SH-SY5Y (cell line): Measurements from ENCODE around the gene MICAL2.

Experiments
- GATA2 ChIP-seq: IDR thresholded peaks from 2 replicates; pipeline ENCODE4 v1.6.1; 2011; ENCODE audit warnings: mild to moderate bottlenecking, low read depth, low read length
- GATA3 ChIP-seq: IDR thresholded peaks from 2 replicates; pipeline ENCODE4 v1.6.1; 2011; ENCODE audit warnings: low read depth, mild to moderate bottlenecking, low read length, moderate library complexity

Gene MICAL2, protein sequence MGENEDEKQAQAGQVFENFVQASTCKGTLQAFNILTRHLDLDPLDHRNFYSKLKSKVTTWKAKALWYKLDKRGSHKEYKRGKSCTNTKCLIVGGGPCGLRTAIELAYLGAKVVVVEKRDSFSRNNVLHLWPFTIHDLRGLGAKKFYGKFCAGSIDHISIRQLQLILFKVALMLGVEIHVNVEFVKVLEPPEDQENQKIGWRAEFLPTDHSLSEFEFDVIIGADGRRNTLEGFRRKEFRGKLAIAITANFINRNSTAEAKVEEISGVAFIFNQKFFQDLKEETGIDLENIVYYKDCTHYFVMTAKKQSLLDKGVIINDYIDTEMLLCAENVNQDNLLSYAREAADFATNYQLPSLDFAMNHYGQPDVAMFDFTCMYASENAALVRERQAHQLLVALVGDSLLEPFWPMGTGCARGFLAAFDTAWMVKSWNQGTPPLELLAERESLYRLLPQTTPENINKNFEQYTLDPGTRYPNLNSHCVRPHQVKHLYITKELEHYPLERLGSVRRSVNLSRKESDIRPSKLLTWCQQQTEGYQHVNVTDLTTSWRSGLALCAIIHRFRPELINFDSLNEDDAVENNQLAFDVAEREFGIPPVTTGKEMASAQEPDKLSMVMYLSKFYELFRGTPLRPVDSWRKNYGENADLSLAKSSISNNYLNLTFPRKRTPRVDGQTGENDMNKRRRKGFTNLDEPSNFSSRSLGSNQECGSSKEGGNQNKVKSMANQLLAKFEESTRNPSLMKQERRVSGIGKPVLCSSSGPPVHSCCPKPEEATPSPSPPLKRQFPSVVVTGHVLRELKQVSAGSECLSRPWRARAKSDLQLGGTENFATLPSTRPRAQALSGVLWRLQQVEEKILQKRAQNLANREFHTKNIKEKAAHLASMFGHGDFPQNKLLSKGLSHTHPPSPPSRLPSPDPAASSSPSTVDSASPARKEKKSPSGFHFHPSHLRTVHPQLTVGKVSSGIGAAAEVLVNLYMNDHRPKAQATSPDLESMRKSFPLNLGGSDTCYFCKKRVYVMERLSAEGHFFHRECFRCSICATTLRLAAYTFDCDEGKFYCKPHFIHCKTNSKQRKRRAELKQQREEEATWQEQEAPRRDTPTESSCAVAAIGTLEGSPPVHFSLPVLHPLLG

DNA sequence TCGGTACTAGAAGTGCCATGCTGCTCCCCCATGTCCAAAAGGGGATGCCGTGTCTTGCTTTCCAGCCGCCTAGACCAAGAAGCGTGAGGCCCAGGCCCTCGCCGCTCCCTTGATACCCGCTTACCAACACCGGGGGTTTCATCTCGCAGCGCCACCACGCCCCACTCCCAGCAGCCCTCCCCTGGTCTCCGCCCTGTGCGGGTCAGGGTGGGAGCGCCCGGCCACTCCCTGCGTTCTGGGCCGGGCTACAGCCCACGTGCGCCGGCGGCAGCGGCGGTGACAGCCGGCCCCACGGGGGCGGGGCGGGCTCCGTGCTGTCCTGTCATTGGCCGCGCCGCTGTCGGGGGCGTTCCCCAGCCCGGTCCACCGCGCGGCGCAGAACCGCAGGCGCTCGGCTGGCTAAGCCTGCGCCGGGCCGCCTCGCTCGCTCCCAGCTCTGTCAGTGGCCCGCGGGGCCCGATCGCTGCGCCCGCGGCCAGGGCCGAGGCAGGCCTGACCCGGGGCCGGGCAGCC, at the start of gene MICAL2:
TSS of gene MICAL2 (plus strand) at position 390 of the 513 bp plus-strand sequence. CDS start 51,566 bp downstream, outside the sequence.
- TF ChIP-seq GATA3: no peak

DNA sequence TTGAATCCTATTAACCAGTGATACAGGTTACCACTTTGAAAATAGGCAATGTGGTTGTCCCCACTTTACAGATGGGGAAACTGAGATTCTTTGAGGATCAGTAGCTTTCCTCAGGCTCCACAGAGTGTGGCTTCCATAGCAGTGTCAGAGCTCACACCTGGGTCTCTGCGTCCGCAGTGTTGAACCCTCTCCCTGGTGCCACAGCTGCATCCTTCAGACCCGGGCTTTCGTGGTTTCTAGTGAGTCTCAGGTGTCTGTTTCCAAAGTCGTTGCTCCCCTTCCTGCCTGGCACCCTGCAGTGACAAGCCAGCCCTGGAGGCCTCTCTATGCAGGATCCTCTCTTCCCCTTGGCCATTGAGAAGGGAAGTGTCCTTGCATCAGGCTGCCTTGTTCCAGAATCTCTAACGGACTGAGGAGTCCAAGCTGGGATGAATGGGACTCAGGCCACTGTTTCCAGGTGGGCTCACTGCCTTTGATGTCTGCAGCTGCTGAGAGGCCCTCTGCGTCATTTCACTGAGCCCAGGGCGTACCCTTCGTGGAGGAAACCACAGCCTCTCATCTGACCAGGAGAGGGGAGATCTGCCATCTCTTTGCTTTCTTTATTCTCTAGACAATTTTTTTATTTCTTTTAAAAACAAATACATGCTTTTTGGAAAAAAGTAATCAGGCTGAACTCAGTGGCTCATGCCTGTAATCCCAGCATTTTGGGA, 48.4 kb upstream of the MICAL2 start:
- TF ChIP-seq GATA2: no peak
- TF ChIP-seq GATA3: no peak

DNA sequence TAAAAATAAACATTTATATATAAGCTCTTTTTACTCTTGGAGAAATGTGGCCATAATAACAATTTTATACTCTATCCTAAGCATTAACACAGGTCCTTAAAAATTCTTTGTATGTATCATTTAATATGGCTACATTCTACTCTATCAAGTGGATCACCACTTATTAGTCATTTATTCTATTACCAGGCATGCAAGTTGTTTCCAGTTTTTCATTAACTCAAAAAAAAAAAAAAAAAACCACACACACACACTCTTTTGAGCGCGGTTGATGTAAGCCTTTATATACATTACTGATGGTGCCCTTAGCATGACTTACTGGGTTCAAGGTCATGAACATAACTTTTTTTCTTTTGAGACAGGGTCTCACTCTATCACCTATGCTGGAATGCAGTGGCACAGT, 47.1 kb upstream of the MICAL2 start:
- TF ChIP-seq GATA2 (no peak), GATA3 (no peak)

DNA sequence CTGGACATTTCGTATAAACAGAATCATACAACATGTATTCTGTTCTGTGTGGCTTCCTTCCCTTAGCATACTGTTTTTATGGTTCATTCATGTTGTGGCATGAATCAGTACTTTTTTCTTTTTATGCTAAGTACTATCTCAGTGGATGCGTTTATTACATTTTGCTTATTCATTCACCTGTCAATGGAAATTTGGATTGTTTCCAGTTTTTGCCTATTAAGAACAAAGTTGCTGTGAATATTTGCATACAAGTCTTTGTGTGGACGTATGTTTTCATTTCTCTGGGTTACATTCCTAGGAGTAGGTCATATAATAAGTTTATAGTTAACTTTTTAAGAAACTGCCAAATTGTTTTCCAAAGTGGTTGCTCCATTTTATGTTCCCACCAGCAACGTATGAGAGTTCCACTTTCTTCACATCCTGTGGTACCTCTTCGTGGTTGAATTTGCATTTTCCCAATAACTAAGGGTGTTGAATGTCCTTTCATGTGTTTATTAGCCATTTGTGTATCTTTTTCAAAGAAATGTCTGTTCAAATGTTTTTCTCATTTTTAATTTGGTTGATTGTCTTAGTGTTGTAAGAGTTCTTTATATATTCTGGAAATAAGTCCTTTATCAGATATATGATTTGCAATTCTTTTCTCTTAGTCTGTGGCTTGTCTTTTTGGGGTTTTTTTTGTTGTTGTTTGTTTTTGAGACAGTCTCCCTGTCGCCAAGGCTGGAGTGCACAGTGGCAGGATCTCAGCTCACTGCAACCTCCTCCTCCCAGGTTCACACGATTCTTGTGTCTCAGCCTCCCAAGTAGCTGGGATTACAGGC, 46.0 kb upstream of the MICAL2 start:
- TF ChIP-seq GATA2: no peak
- no peak for TF ChIP-seq GATA3

DNA sequence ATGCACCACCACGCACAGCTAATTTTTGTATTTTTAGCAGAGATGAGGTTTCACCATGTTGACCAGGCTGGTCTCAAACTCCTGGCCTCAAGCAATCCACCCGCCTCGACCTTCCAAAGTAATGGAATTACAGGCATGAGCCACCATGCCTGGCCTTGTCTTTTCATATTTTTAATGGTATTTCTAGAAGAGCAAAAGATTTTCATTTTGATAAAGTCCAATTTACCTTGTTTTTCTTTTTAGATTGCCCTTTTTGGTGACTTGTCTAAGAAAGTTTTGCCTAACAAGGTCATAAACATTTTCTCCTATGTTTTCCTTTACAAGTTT, 45.5 kb upstream of the MICAL2 start:
- no peak for TF ChIP-seq GATA2
- no peak for TF ChIP-seq GATA3

DNA sequence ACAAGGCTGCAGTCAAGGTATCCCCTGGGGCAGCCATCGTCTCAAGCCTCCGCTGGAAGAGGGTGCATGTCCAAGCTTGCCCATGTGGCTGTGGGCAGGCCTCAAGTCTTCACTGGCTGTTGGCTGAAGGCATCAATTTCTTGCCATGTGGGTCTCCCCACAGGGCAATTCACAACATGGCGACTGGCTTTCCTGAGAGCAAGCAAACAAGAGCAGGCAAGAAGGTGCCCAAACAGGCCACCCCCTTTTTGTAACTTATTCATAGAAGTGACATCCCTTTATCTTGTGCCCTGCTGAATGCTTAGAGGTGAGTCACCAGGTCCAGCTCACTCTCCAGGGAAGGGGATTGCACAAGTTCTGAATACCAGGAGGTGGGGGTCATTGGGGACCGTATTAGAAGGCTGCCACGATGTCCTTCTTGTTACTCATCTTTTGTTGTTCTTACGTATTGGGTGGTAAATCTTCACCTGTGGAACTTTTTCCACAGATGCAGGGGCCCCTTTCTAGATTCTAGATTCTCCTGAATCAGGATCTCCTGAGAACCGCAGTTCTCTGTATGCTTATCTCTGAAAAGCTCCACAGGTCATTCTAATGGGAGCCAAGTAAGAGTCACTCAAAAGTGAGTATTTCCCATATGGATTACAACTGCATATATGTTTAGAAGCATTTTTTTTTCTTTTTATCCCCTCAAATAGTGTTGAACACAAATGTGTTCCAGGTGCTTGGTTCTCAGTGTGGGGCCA, 44.2 kb upstream of the MICAL2 start:
- TF ChIP-seq GATA2 (no peak), GATA3 (no peak)

DNA sequence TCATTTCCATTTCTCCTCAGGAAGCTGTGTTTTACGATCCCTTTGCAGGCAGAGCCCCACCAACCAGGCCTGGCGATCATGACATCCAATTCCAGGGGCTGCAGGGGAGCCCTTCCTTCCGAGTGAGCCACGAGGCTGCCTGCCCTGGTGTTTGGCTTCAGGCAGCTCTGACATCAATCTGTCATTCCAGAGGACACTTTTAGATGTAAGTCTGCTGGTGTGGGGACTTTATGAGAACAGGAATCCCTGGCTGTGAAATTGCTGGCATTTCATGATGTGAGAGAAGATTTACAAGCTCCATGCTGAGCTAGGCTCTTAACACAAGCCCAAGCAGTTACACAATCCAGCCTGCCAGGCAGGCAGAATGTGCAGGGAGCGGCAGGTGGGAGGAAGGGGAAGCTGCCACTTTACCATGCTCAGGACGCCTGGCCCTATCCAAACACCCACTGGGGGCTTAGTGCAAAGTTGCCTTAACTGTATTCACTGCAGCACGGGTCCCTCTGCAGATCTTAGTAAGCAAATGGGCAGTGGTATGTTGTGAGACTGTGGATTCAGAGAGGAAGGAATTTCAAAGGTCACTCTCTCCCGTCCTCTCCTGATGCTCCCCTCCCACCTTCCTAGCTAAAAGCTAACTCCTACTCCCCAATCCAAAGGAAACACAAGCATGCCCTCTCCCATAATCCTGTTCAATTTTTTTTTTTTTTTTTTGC, 43.4 kb upstream of the MICAL2 start:
- TF ChIP-seq GATA2 (no peak), GATA3 (no peak)

DNA sequence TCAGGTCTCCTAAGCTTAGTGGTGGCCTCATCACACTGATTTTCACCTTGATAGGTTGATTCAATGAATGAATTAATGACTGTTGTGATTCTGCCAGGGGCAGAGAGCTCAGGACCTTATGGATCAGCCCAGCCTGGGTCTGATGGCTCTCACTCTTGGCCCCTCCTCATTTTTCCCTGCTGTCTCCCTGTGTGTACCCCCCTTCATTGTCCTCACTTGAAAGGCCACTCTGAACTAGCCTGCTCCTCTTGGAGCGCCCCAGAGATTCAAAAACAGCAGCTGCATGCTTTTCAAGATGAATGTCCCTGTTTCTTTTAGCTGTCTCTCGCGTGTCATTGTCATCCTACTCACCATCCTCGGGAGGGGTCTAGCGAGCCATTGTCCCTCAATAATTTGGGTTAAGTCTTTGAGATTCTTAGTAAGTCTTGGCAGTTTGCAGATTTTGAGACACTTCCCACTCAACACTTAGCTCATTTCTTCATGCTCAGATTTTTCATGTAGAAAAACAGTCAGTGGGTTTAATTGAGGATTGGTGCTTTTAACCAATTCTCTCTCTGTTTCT, 42.5 kb upstream of the MICAL2 start:
- no peak for TF ChIP-seq GATA2
- TF ChIP-seq GATA3: no peak

DNA sequence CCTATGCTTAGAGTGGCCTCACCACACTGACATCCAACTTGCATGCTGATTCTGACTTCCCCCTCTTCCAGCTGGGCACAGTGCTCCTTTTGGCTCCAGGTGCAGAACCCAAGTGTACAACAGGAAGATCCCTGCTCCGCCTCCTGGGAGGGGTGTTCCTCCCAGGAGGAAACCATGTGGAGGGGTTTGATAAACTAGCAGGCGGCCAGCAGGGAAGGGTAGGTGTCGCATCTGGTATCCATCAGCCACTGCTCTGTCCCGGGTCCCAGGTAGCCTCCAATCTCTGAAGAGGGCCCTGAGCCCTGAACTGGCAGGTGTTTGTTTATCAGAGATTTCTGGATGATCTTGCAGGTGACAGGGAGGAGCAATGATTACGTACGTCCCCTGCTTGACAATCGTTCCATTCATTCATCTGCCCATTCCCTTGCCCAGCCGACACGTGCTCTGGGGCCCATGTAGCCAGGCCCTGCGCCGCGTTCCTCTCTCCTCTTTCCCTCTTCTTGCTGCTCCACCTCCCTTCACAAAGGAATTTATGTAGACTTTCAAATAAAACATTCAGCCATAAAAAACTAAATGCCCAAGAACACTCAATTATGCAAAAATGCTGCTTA, 41.2 kb upstream of the MICAL2 start:
- TF ChIP-seq GATA2: no peak
- no peak for TF ChIP-seq GATA3

DNA sequence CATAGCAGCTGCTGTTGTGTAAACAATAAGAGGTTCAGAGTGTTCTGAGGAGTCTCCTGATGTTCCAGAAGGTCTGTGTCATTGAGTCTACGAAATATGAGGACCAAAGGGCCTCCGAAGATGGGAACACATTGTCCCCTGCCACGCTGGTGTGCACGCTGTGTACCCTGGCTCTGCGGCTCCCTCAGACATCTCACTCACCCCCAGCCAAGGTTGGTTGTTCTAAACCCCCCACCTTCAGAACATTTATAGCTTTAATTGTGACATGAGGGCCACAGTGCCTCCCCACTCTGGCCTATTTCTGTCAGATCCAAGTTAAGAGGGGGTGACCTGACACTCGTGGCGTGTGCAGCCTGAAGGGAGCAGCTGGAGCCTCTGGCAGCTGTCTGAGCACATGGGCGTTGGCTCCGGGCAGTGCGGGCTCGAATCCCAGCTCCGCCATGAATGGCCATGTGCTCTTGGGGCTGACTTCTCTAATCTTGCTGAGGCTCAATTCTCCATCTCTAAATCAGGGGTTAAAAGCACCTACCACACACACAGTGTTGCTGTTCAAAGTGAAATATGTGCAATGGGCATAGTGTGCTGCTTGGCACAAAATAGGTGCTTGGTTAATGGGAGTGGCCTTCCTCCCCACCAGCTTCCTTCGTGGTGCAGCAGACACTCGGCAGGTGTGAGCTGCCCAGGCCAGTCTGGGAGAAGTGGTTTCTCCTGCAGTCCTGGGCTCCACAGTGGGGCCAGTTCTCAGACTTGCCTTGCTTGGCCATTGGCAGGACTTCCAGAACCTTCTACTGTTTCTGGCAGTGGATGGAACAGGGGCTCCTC, 39.7 kb upstream of the MICAL2 start:
- TF ChIP-seq GATA3 (no peak), GATA2 (no peak)

DNA sequence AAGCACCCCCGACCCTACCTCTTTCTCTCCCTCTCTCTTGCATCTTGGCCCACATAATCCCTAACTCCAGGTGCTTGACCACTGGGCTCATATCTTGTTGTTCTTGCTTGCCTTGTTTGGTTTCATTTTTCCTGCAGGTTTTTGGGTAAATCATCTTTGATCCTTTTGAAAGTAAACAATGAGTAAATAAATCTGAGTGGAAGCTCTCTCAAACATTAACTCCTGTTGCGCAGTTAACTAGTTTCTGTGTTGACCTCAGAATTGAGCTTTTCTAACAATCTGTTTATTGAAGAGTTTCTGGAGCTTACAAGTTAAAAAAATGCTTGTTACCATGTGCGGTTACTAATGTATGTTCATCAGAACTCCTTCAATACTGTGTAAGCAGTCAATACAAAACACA, 38.8 kb upstream of the MICAL2 start:
- TF ChIP-seq GATA2 (no peak), GATA3 (no peak)
